Left ventricle myocardium superior (tissue), 1 donor: Measurements from ENCODE around the gene SYNGAP1. TPM values are rescaled to one million over a fixed set of nuclear protein-coding genes. Genes with fewer than 3 reads are reported as not detected.
A peak's percentile ranks its signal among the peaks of the same experiment; 100 is the strongest.
"Not testable (repeated sequence)": the region's sequence is repeated elsewhere in the genome, so short reads cannot be mapped to it uniquely, and the experiment has no call there.

Experiments
- ATAC-seq: fragments of 200-7000 bp; cut with Tn5 transposase; one replicate; pipeline ENCODE4 v1.9.1; 2020; ENCODE audit warnings: mild to moderate bottlenecking, moderate library complexity
- DNase-seq: peaks from one replicate; pipeline ENCODE4 v3.0.0-alpha.2; 2020
- intact Hi-C: fragments of 100-400 bp; cut with micrococcal nuclease; formaldehyde crosslinking; loops from one replicate; pipeline ENCODE4 v1.11.0; 2022
- total RNA-seq: library from RNA; stranded (reverse); fragmentation: NEBNext Ultra II Directional; extraction: Animal tissue kit (Norgen Biotek cat#: 25700); gene quantifications from one replicate; pipeline ENCODE4 v1.2.1, GENCODE V29; 2021
- donor health status: DM: no; HTN: yes; CAD: no; lungs with severe emphysema.

The SYNGAP1 gene
- total RNA-seq, 1 donor from 2014 or later: 6.2 TPM

- no peak for DNase-seq
- no peak for ATAC-seq
- intact Hi-C loops: no loop called here
These were observed 33.6 kb downstream of the SYNGAP1 start for GRCh38 chr6:33453393-33454008.

GRCh38 chr6:33454009-33454946 lies 34.4 kb downstream of the SYNGAP1 start, which contains the start of gene ZBTB9:
Gene ZBTB9, plus strand, starts transcription at chr6:33454576. Its CDS starts 525 bp downstream, at chr6:33455101.
- intact Hi-C loops: no loop called here
- peak; percentile 97 for DNase-seq
- peak; percentile 99 for ATAC-seq

- intact Hi-C loops: no loop called here
- ATAC-seq (no peak), DNase-seq (no peak)
These were observed 35.2 kb downstream of the SYNGAP1 start for GRCh38 chr6:33455051-33455450.

DNA sequence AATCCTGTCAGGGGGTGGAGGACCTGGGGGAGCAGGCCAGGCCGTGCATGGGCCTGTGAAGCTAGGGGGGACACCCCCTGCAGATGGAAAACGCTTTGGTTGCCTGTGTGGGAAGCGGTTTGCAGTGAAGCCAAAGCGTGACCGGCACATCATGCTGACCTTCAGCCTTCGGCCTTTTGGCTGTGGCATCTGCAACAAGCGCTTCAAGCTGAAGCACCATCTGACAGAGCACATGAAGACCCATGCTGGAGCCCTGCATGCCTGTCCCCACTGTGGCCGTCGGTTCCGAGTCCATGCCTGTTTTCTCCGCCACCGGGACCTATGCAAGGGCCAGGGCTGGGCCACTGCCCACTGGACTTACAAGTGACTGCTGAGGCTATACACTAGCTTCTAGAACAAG lies 36.3 kb downstream of the SYNGAP1 start:
- ATAC-seq: no peak
- intact Hi-C loops: no loop called here
- no peak for DNase-seq

- intact Hi-C loops: no loop called here
- DNase-seq (no peak), ATAC-seq (no peak)
These were observed 38.8 kb downstream of the SYNGAP1 start for GRCh38 chr6:33458676-33459075.

GRCh38 chr6:33459226-33459625 lies 39.4 kb downstream of the SYNGAP1 start:
- ATAC-seq (no peak), DNase-seq (no peak)
- intact Hi-C loops: no loop called here

GRCh38 chr6:33466075-33466735 lies 46.3 kb downstream of the SYNGAP1 start:
- ATAC-seq: no peak
- intact Hi-C loops: no loop called here
- DNase-seq: no peak

- intact Hi-C loops: no loop called here
- ATAC-seq: no peak
These were observed 47.2 kb downstream of the SYNGAP1 start for GRCh38 chr6:33467091-33467490.

DNA sequence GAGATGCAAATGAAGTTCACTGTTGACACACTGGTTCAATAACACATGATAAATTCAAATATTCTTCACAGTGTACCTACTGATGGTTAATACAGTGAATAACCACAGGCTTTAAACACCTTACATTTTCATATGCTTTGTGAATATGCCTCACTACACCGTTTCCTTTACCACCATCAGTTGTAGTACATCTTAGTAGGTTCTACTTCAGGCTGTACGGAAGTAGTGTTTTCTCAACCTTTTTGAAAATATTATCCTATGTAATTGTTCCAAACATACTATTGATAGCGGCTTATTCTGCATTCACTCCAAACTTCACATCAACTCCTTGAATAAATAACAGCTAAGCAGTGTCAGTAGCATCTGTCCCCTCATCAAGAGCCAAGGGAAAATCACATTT lies 49.8 kb downstream of the SYNGAP1 start:
- no peak for ATAC-seq
- no peak for DNase-seq
- intact Hi-C loops: no loop called here

More at GRCh38 chr6:33467091-33467490, 47.2 kb downstream of the SYNGAP1 start:
- DNase-seq: no peak

- intact Hi-C loops: no loop called here
- no peak for DNase-seq
- ATAC-seq: no peak
These were observed 58.0 kb downstream of the SYNGAP1 start for GRCh38 chr6:33477864-33478263.

- ATAC-seq (no peak), DNase-seq (no peak)
- intact Hi-C loops: no loop called here
These were observed 61.3 kb downstream of the SYNGAP1 start for GRCh38 chr6:33481192-33481591.

- ATAC-seq, DNase-seq, intact Hi-C loops: not testable (repeated sequence)
These were observed 62.8 kb downstream of the SYNGAP1 start for GRCh38 chr6:33482620-33483019.

DNA sequence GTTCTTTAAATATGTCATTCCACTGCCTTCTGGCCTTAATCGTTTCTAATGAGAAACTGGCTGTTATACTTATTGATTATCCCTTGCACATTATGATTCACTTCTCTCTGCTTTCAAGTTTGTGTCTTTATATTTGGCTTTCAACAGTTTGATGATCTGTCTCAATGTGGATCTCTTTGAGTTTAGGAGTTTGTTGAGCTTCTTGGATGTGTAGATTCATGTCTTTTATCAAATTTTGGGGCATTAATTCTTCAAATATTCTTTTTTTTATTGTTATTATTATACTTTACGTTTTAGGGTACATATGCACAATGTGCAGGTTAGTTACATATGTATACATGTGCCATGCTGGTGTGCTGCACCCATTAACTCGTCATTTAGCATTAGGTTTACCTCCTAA lies 63.8 kb downstream of the SYNGAP1 start:
- intact Hi-C loops: no loop called here
- ATAC-seq: no peak
- no peak for DNase-seq

GRCh38 chr6:33484673-33485262 lies 64.9 kb downstream of the SYNGAP1 start:
- intact Hi-C loops, ATAC-seq, DNase-seq: not testable (repeated sequence)

DNA sequence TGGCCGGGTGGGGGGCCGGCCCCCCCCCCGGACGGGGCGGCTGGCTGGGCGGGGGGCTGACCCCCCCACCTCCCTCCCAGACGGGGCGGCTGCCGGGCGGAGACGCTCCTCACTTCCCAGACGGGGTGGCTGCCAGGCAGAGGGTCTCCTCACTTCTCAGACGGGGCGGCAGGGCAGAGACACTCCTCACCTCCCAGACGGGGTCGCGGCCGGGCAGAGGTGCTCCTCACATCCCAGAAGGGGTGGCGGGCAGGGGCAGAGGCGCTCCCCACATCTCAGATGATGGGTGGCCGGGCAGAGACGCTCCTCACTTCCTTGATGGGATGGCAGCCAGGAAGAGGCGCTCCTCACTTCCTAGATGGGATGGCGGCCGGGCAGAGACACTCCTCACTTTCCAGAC lies 65.8 kb downstream of the SYNGAP1 start:
- ATAC-seq, DNase-seq, intact Hi-C loops: not testable (repeated sequence)

DNA sequence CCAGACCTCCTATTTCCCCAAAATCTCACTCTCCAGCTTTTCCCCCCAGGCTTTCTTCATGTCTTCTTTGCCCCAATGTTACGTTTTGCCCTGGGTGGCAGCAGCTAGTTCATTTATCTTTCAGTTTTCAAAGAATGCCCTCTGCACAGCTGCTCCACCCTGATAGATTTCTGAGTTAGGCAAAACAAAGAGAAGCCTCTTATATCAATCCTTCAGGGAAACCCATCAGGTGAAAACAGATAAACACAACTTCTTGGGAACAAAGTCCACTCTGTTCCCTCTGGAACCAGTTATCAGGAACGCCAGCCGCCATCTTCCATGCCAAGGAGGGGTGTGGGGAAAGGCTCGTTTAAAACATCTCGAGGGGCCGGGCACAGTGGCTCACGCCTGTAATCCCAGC lies 68.5 kb downstream of the SYNGAP1 start:
- intact Hi-C loops: no loop called here
- no peak for DNase-seq
- ATAC-seq: no peak

GRCh38 chr6:33490198-33490597 lies 70.3 kb downstream of the SYNGAP1 start:
- no peak for ATAC-seq
- intact Hi-C loops: no loop called here
- no peak for DNase-seq

DNA sequence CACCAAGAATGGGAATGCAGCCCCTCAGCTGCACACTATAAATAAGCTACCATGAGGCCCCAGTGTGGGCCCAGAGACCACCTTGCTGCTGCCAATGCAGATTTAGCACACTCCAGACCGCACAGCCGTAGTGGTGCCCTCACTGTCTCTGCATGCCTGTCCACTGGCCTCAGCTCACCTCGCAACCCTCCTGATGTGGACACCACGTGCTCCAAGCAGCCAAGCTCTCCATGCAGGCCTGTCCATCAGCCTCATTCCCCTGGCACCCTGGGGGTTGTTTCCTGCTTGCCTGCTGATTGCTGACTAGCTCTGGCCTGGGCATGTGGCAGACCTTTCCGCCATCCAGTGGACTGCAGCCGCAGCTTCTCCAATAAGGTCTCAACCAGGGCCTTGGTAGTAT lies 70.8 kb downstream of the SYNGAP1 start:
- peak; percentile 29 for ATAC-seq
- no peak for DNase-seq
- intact Hi-C loops: no loop called here

GRCh38 chr6:33492093-33492492 lies 72.2 kb downstream of the SYNGAP1 start:
- ATAC-seq (no peak), DNase-seq (no peak)
- intact Hi-C loops: no loop called here

DNA sequence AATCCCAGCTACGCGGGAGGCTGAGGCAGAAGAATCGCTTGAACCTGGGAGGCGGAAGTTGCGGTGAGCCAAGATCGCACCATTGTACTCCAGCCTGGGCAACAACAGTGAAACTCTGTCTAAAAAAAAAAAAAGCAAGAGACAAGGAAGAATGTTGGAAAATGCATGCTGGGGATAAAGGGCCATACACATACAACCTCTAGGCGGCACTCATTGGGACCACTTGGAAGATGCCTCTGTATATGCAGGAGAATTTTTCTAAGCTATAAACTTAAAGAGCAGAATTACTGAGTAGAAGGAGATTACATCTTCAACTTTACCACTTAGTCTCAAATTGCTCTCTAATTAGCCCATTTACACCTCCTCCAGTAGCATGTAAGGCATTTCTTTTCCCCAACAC lies 77.3 kb downstream of the SYNGAP1 start:
- ATAC-seq (no peak), DNase-seq (no peak)
- intact Hi-C loops: no loop called here
